ENCODE data around the gene SPRN.
"Not testable (repeated sequence)": the region's sequence is repeated elsewhere in the genome, so short reads cannot be mapped to it uniquely, and the experiment has no call there.

Gene SPRN, protein sequence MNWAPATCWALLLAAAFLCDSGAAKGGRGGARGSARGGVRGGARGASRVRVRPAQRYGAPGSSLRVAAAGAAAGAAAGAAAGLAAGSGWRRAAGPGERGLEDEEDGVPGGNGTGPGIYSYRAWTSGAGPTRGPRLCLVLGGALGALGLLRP

DNA sequence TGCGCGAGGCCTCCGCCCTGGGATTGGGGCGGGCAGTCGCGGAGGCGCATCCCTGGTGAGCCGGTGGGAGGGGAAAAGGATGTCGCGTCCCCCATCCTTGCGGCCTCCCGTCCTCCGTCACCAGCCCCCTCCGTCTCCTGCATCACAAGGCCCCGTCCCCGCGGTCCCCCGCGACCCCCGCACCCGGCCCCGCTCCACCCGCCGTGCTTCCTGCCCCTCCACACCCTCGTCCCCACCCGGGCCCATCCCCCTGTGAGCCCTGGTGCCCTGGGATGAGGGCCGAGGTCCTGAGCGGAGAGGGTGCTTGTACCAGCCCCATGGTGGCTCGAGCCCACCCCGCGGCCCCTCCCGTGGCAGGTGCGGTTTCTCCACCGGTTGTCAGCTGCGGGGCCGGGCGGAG, at the start of gene SPRN:
TSS of gene SPRN (minus strand) at position 25 of the 400 bp plus-strand sequence. CDS start 944 bp downstream, outside the sequence.
- not testable (repeated sequence) for DNase-seq (ENCODE audit: low read depth); H3K4me3 ChIP-seq (ENCODE audit: low read depth, low read length)

DNA sequence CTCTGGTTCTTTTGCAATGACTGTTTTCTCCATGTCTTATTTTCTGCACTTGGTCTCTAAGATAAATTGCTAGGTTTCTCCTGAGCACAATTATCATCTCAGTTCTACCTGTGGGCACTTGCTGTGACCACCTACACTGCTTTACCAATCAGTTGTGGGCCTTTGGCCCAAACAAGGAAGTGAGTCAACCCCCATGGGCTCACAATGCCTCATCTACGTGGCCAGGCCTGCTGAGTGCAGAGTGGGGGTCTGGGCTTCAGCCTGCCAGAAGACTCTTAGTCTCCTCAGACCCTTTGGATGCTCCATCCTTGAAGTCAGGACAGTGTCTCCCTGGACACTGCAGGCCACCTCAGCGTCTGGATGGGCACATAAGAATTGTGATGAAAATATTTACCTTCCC, 49.6 kb upstream of the SPRN start:
- TF ChIP-seq POLR2A (IDR thresholded peaks at IDR 0.05; ENCODE audit: extremely low read depth, insufficient read length): no peak
- TF ChIP-seq, protein P1, sequence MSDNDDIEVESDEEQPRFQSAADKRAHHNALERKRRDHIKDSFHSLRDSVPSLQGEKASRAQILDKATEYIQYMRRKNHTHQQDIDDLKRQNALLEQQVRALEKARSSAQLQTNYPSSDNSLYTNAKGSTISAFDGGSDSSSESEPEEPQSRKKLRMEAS (IDR thresholded peaks at IDR 0.05; ENCODE audit: low read depth, low read length): no peak
- TF ChIP-seq, protein P2, sequence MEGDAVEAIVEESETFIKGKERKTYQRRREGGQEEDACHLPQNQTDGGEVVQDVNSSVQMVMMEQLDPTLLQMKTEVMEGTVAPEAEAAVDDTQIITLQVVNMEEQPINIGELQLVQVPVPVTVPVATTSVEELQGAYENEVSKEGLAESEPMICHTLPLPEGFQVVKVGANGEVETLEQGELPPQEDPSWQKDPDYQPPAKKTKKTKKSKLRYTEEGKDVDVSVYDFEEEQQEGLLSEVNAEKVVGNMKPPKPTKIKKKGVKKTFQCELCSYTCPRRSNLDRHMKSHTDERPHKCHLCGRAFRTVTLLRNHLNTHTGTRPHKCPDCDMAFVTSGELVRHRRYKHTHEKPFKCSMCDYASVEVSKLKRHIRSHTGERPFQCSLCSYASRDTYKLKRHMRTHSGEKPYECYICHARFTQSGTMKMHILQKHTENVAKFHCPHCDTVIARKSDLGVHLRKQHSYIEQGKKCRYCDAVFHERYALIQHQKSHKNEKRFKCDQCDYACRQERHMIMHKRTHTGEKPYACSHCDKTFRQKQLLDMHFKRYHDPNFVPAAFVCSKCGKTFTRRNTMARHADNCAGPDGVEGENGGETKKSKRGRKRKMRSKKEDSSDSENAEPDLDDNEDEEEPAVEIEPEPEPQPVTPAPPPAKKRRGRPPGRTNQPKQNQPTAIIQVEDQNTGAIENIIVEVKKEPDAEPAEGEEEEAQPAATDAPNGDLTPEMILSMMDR (IDR thresholded peaks at IDR 0.05; ENCODE audit: low read depth, low read length): no peak
- TF ChIP-seq MYC (IDR thresholded peaks at IDR 0.05; ENCODE audit: low read depth, low read length): no peak
- peak; percentile 44 for DNase-seq (ENCODE audit: low read depth)
- no peak overlapping the region for H3K4me3 ChIP-seq (ENCODE audit: low read depth, low read length)

DNA sequence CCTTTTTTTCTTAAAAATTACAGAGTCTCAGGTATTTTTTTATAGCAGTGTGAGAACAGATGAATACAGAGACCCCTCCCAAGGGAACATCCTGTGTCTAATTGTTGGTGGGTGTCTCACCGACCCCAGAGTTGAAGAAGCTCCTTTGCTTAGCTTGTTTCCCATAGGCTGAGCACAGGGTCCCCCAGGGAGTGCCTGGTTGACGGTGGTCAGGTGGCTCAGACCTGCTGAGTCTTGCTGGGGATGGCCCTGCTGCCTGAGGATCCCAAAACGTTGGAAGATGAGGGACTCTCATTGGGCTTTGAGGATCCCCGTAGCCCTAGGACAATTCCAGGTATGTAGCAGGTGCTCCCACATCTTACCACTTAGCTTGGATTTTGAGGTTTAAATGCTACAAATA, 48.8 kb upstream of the SPRN start:
- no peak overlapping the region for H3K4me3 ChIP-seq (ENCODE audit: low read depth, low read length)
- no peak for DNase-seq (ENCODE audit: low read depth)
- TF ChIP-seq, protein P2 (IDR thresholded peaks at IDR 0.05; ENCODE audit: low read depth, low read length): no peak
- TF ChIP-seq POLR2A (IDR thresholded peaks at IDR 0.05; ENCODE audit: extremely low read depth, insufficient read length): no peak

DNA sequence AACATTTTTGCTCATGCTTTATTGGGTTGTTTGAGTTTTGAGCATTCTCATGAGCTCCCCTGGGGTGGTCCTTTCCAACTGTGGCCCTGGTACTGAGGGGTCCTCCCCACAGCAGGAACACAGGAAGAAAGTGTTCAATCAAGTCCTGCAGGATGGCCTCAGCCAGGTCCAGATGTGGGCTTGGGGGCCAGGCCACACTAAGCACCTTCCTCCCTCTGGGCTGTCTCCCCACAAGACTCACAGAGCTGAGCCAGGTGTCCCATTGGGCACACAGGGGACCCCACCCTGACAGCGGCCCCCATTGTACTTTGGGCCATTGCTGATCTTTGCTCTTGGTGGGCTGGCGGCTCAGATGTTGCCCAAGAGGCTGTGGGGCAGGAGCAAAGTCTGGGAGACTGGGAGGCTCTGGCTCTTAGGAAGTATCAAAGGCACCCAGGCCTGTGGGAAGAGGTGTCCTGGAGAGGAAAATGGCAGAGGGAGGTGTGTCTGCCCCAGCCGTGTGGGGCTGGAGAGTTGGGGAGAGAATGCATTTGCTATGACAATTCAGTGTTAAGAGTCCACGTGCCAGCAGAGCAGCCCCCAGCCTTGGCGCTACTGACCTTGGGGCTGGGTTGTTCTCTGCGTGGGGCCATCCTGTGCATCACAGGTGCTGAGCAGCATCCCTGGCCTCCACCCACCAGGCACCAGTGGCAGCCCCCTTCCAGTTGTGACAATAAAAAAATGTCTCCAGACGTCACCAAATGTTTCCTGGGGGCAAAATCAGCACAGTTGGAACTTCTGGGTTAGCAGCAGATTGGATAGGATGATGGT, 47.1 kb upstream of the SPRN start:
- DNase-seq (ENCODE audit: low read depth): no peak

DNA sequence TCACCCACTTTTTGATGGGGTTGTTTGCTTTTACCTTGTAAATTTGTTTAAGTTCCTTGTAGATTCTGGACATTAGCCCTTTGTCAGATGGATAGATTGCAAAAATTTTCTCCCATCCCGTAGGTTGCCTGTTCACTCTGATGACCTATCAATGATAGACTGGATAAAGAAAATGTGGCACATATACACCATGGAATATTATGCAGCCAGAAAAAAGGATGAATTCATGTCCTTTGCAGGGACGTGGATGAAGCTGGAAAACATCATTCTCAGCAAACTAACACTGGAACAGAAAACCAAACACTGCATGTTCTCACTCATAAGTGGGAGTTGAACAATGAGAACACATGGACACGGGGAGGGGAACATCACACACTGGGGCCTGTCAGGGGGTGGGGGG, 44.8 kb upstream of the SPRN start:
- DNase-seq (ENCODE audit: low read depth); H3K4me3 ChIP-seq (ENCODE audit: low read depth, low read length): not testable (repeated sequence)

More for the DNA sequence above, 47.1 kb upstream of the SPRN start:
- TF ChIP-seq POLR2A (IDR thresholded peaks at IDR 0.05; ENCODE audit: extremely low read depth, insufficient read length) (no peak), MYC (IDR thresholded peaks at IDR 0.05; ENCODE audit: low read depth, low read length) (no peak)
- TF ChIP-seq, protein P1 (IDR thresholded peaks at IDR 0.05; ENCODE audit: low read depth, low read length): no peak
- TF ChIP-seq, protein P2 (IDR thresholded peaks at IDR 0.05; ENCODE audit: low read depth, low read length): no peak
- H3K4me3 ChIP-seq (ENCODE audit: low read depth, low read length): no peak overlapping the region

DNA sequence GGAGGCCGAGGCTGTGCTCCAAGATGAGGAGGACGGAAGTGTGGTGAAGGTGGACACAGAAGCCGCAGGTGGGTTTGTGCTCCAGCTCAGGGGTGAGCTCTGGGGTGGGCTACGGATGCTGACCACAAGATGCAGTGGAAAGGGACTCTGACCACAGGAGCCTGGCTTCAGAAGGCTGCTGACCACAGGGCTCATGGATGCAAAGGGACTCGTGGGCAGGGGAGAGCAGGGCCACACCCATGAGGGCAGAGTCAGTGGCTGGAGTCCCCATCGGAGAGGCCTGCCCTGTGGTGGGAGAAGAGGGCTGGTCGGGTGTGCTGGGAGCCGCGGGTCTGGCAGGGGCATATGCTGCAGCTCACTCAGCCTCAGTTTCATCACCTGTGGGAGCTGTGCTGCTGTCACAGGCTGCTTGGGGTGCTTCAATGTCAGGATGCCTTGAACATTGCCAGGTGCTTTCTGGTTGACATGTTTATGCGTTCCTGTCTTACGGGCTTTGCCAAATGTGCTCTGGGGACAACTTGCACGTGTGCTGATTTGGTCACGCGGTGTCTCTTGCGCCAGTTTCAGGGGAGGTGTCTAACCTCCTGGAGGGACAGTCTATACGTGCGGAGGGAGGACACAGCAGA, 43.0 kb upstream of the SPRN start:
- DNase-seq (ENCODE audit: low read depth): no peak
- TF ChIP-seq POLR2A (IDR thresholded peaks at IDR 0.05; ENCODE audit: extremely low read depth, insufficient read length) (no peak), MYC (IDR thresholded peaks at IDR 0.05; ENCODE audit: low read depth, low read length) (no peak)
- TF ChIP-seq, protein P1 (IDR thresholded peaks at IDR 0.05; ENCODE audit: low read depth, low read length): no peak
- TF ChIP-seq, protein P2 (IDR thresholded peaks at IDR 0.05; ENCODE audit: low read depth, low read length): no peak
- no peak overlapping the region for H3K4me3 ChIP-seq (ENCODE audit: low read depth, low read length)
